ENCODE results near the gene ETV1. TPM values are rescaled to one million over a fixed set of nuclear protein-coding genes. Genes with fewer than 3 reads are reported as not detected.

Gene ETV1
- total and polyA plus RNA-seq, 2 of the 4 experiments (the other 2 are of a cell fraction), result 8.6 to 21.1 TPM

DNA sequence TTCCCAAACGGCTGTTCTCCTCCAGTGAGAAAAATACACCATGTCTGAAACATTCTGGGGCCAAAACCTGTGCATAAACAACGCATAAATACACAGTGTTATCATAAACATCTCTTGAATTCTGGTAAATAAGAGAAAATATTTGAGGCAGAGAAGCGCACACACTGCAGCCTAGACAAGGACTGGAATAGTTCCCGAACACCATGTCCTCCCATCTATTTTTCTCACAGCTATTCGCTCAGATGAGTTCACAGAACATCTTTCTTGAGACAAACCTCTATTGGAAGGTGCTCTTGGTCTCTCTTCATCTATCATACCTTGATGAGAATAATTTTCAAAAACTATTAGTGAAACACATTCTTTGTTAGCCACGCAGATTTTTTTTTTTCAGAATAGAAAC lies 24.4 kb downstream of the ETV1 start:
- Histone ChIP-seq H3K4me3 (ENCODE audit: insufficient read depth, low read depth, low read length) (no peak overlapping the region), H2BK20ac (ENCODE audit: low read depth, low read length) (no peak overlapping the region), H3K14ac (replicated peaks; ENCODE audit: low read depth, low read length) (no peak overlapping the region), H3K9me1 (ENCODE audit: insufficient read depth, low read length) (no peaks in the 10 kb centered on the region), H3K27me3 (ENCODE audit: control insufficient read depth, insufficient read depth, low read length) (no peaks in the 10 kb centered on the region), H3K4me1 (ENCODE audit: control insufficient read depth, insufficient read depth, low read length) (no peaks in the 10 kb centered on the region), H4K91ac (ENCODE audit: insufficient read depth, low read depth, low read length) (no peak overlapping the region), H3K9me3 (ENCODE audit: control insufficient read depth, insufficient read depth, low read length) (no peaks in the 10 kb centered on the region), H3K18ac (ENCODE audit: low read depth, low read length) (no peak overlapping the region), H3K56ac (ENCODE audit: extremely low read depth, insufficient read depth, low read length) (no peak overlapping the region), H4K20me1 (ENCODE audit: insufficient read depth, low read length) (no peaks in the 10 kb centered on the region), H3K9ac (ENCODE audit: low read depth, low read length) (no peak overlapping the region), H3K36me3 (ENCODE audit: control insufficient read depth, insufficient read depth, low read length) (no peaks in the 10 kb centered on the region; the same call in 1 of the 2 replicates), H4K8ac (ENCODE audit: low read depth in 2 of 2, low read length in 2 of 2) (no peak overlapping the region), H2BK5ac (ENCODE audit: low read depth, low read length, poor library complexity, severe bottlenecking) (no peak overlapping the region), H3K27ac (ENCODE audit: insufficient read depth, low read length) (no peak overlapping the region), H2BK15ac (ENCODE audit: low read depth, low read length) (no peak overlapping the region), H3K4me2 (ENCODE audit: low read depth, low read length) (no peak overlapping the region), H2BK120ac (ENCODE audit: low read depth, low read length) (no peak overlapping the region), H3K79me1 (ENCODE audit: low read depth in 1 of 2, low read length in 2 of 2) (no peaks in the 10 kb centered on the region; a peak in 1 of 4 replicates), H3K23ac (ENCODE audit: low read depth, low read length) (no peak overlapping the region), H2AK5ac (ENCODE audit: low read depth, low read length) (no peak overlapping the region), H2AFZ (replicated peaks; ENCODE audit: low read length, poor library complexity) (no peak overlapping the region), H2AK9ac (replicated peaks; ENCODE audit: low read depth, low read length, poor library complexity) (no peak overlapping the region), H4K5ac (ENCODE audit: low read depth, low read length) (no peak overlapping the region), H3K4ac (ENCODE audit: low read depth, low read length) (no peak overlapping the region)
- no CpG with 5 or more reads among the region's 6 CpGs for WGBS, 2 experiments (ENCODE audit: extremely low coverage in 2 of 2, insufficient read length in 1 of 2)
- no peak for TF ChIP-seq RAD21 (IDR thresholded peaks at IDR 0.05; ENCODE audit: low read length)
- intact Hi-C loops (cut with micrococcal nuclease), result no loop called here
- ATAC-seq (ENCODE audit: low read depth) (no peak), DNase-seq (no peak)
- in situ Hi-C loops (cut with MboI; ENCODE audit: low sequenced_read_pairs), result no loop called here
- CTCF ChIA-PET, result no interaction called here
- no TSS peak for BruUV-seq (replicated peaks)
- dilution Hi-C loops (cut with HindIII; ENCODE audit: low sequenced_read_pairs, unreplicated experiment), result no loop called here
- POLR2A ChIA-PET (ENCODE audit: unreplicated experiment), result no interaction called here
